IMR-90 (cell line): ENCODE results near the gene PIK3R3. TPM values are rescaled to one million over a fixed set of nuclear protein-coding genes. Genes with fewer than 3 reads are reported as not detected.

Experiments
- ATAC-seq: fragments of 200-7000 bp; cut with Tn5 transposase; 2 replicates; pipeline ENCODE4 v1.9.1; 2020; ENCODE audit warnings: low read depth, mild to moderate bottlenecking, moderate library complexity
- BruUV-seq: library from RNA; stranded (reverse); fragments of 400-500 nt; replicated peaks from 2 replicates; lab custom pipeline; 2021; lab: Mats Ljungman, UMichigan
- CTCF ChIA-PET: fragments of 300-600 bp; formaldehyde crosslinking; extraction: SDS; loops from one replicate; lab custom pipeline; 2021; ENCODE audit warnings: antibody characterized with exemption; lab: Yijun Ruan, JAX
- POLR2A ChIA-PET: fragments of 300-600 bp; sonication (Branson Sonifier 250); formaldehyde crosslinking; loops from one replicate; lab custom pipeline; 2022; ENCODE audit warnings: antibody characterized with exemption; ENCODE audit not compliant: unreplicated experiment; lab: Charles Lee
- DNase-seq: peaks from one replicate; pipeline ENCODE4 v3.0.0; 2013
- H2AFZ ChIP-seq: replicated peaks from 2 replicates; pipeline ENCODE3; 2013; ENCODE audit warnings: low read length, mild to moderate bottlenecking; ENCODE audit not compliant: poor library complexity
- H2AK5ac ChIP-seq: 2 replicates; pipeline ENCODE4 v1.6.1; 2013; ENCODE audit warnings: low read depth, low read length, inconsistent platforms
- H2AK9ac ChIP-seq: replicated peaks from 2 replicates; pipeline ENCODE3; 2013; ENCODE audit warnings: mild to moderate bottlenecking, low read depth, low read length, moderate library complexity; ENCODE audit not compliant: poor library complexity
- H2BK120ac ChIP-seq: 2 replicates; pipeline ENCODE4 v1.6.1; 2013; ENCODE audit warnings: low read depth, low read length, inconsistent platforms
- H2BK15ac ChIP-seq: 3 replicates; pipeline ENCODE4 v1.6.1; 2013; ENCODE audit warnings: low read depth, low read length, inconsistent platforms
- H2BK20ac ChIP-seq: 2 replicates; pipeline ENCODE4 v1.6.1; 2013; ENCODE audit warnings: low read depth, mild to moderate bottlenecking, inconsistent platforms, low read length, moderate library complexity
- H2BK5ac ChIP-seq: 2 replicates; pipeline ENCODE4 v1.6.1; 2013; ENCODE audit warnings: mild to moderate bottlenecking, low read depth, low read length, inconsistent platforms; ENCODE audit not compliant: poor library complexity, severe bottlenecking
- H3K14ac ChIP-seq: replicated peaks from 2 replicates; pipeline ENCODE4 v1.6.1; 2013; ENCODE audit warnings: low read depth, low read length, inconsistent platforms
- H3K18ac ChIP-seq: 2 replicates; pipeline ENCODE4 v1.6.1; 2013; ENCODE audit warnings: low read depth, low read length, control low read depth
- H3K23ac ChIP-seq: 2 replicates; pipeline ENCODE4 v1.6.1; 2013; ENCODE audit warnings: low read depth, low read length, inconsistent platforms
- H3K27ac ChIP-seq: 2 replicates; pipeline ENCODE4 v1.5.1; 2013; ENCODE audit warnings: mild to moderate bottlenecking, control low read depth, low read length; ENCODE audit not compliant: insufficient read depth
- H3K27me3 ChIP-seq: 2 replicates; pipeline ENCODE4 v1.6.1; 2013; ENCODE audit warnings: low read length; ENCODE audit not compliant: control insufficient read depth, insufficient read depth
- H3K36me3 ChIP-seq: 2 replicates; pipeline ENCODE4 v1.6.1; 2013; ENCODE audit warnings: low read length, mixed read lengths; ENCODE audit not compliant: control insufficient read depth, insufficient read depth
- H3K4ac ChIP-seq: 2 replicates; pipeline ENCODE4 v1.6.1; 2013; ENCODE audit warnings: low read depth, low read length, inconsistent platforms
- H3K4me1 ChIP-seq: 2 replicates; pipeline ENCODE4 v1.6.1; 2013; ENCODE audit warnings: low read length, mixed read lengths; ENCODE audit not compliant: control insufficient read depth, insufficient read depth
- H3K4me2 ChIP-seq: 2 replicates; pipeline ENCODE4 v1.6.1; 2013; ENCODE audit warnings: low read depth, mild to moderate bottlenecking, control low read depth, low read length, moderate library complexity
- H3K4me3 ChIP-seq: 2 replicates; pipeline ENCODE4 v1.5.1; 2013; ENCODE audit warnings: low read depth, mild to moderate bottlenecking, control low read depth, low read length, moderate library complexity; ENCODE audit not compliant: insufficient read depth
- H3K56ac ChIP-seq: 2 replicates; pipeline ENCODE4 v1.6.1; 2013; ENCODE audit warnings: low read length, inconsistent platforms; ENCODE audit not compliant: insufficient read depth; ENCODE audit errors: extremely low read depth
- H3K79me1 ChIP-seq, 2 experiments: 2 replicates each; pipeline ENCODE4 v1.6.1; 2013; ENCODE audit warnings: low read length in 2 of 2, inconsistent platforms in 1 of 2, low read depth in 1 of 2
- H3K9ac ChIP-seq: 2 replicates; pipeline ENCODE4 v1.6.1; 2013; ENCODE audit warnings: low read depth, low read length, control low read depth
- H3K9me1 ChIP-seq: 2 replicates; pipeline ENCODE4 v1.6.1; 2013; ENCODE audit warnings: low read length, inconsistent platforms; ENCODE audit not compliant: insufficient read depth
- H3K9me3 ChIP-seq: 2 replicates; pipeline ENCODE4 v1.6.1; 2013; ENCODE audit warnings: low read length; ENCODE audit not compliant: control insufficient read depth, insufficient read depth
- H4K20me1 ChIP-seq: 2 replicates; pipeline ENCODE4 v1.6.1; 2013; ENCODE audit warnings: low read length, inconsistent platforms; ENCODE audit not compliant: insufficient read depth
- H4K5ac ChIP-seq: 2 replicates; pipeline ENCODE4 v1.6.1; 2013; ENCODE audit warnings: mild to moderate bottlenecking, low read depth, low read length, control low read depth
- H4K8ac ChIP-seq, 2 experiments: 2 replicates each; pipeline ENCODE4 v1.6.1; 2013; ENCODE audit warnings: low read depth in 2 of 2, low read length in 2 of 2, control low read depth in 1 of 2, inconsistent platforms in 1 of 2
- H4K91ac ChIP-seq: 2 replicates; pipeline ENCODE4 v1.6.1; 2013; ENCODE audit warnings: low read depth, low read length, inconsistent platforms; ENCODE audit not compliant: insufficient read depth
- FOS ChIP-seq: fragments of 150-350 bp; IDR thresholded peaks from 2 replicates; pipeline ENCODE4 v1.6.1; 2016; ENCODE audit warnings: low read depth, low read length
- SMC3 ChIP-seq: fragments of 150-350 bp; IDR thresholded peaks from 2 replicates; pipeline ENCODE4 v1.6.1; 2016; ENCODE audit warnings: low read depth, mild to moderate bottlenecking, antibody characterized with exemption, low read length, moderate library complexity
- WGBS, 2 experiments: methylation state at CpG; one replicate each; pipeline versions ENCODE4 v1.1.5 to v1.1.7; 2013; ENCODE audit warnings: missing lambda C conversion rate in 2 of 2; ENCODE audit not compliant: insufficient read length in 1 of 2; ENCODE audit errors: extremely low coverage in 2 of 2; 5-methylcytosine and 5-hydroxymethylcytosine counted together
- dilution Hi-C: fragments of 300-500 bp; cut with HindIII; formaldehyde crosslinking; loops from one replicate; pipeline ENCODE4 v1.14.3; 2018; ENCODE audit warnings: low sequenced_read_pairs; ENCODE audit not compliant: unreplicated experiment
- in situ Hi-C: fragments of 300-500 bp; cut with MboI; formaldehyde crosslinking; loops from 3 replicates; pipeline ENCODE4 v1.14.3; 2019; ENCODE audit warnings: low sequenced_read_pairs, inconsistent platforms, mixed read lengths
- intact Hi-C: fragments of 100-400 bp; cut with micrococcal nuclease; formaldehyde crosslinking; loops from 2 replicates; pipeline ENCODE4 v1.10.0; 2022
- polyA plus RNA-seq, 3 experiments: library from polyadenylated mRNA; depleted of rRNA; stranded (reverse); fragments of >200 nt; gene quantifications; 2 replicates each; pipeline ENCODE4 v1.2.3, GENCODE V29; 2012; ENCODE audit warnings: low replicate concordance in 1 of 3
- total RNA-seq: library from RNA; depleted of rRNA; stranded (reverse); fragments of >200 nt; gene quantifications from 2 replicates; pipeline ENCODE4 v1.2.3, GENCODE V29; 2012
- TF ChIP-seq, protein P1 (sequence below): fragments of 150-350 bp; IDR thresholded peaks from 2 replicates; pipeline ENCODE4 v1.6.1; 2016; ENCODE audit warnings: low read depth, mild to moderate bottlenecking, low read length, moderate library complexity, borderline replicate concordance

The PIK3R3 gene
- total and polyA plus RNA-seq, 2 of the 4 experiments (the other 2 are of a cell fraction), result 5.3 to 9.9 TPM

DNA sequence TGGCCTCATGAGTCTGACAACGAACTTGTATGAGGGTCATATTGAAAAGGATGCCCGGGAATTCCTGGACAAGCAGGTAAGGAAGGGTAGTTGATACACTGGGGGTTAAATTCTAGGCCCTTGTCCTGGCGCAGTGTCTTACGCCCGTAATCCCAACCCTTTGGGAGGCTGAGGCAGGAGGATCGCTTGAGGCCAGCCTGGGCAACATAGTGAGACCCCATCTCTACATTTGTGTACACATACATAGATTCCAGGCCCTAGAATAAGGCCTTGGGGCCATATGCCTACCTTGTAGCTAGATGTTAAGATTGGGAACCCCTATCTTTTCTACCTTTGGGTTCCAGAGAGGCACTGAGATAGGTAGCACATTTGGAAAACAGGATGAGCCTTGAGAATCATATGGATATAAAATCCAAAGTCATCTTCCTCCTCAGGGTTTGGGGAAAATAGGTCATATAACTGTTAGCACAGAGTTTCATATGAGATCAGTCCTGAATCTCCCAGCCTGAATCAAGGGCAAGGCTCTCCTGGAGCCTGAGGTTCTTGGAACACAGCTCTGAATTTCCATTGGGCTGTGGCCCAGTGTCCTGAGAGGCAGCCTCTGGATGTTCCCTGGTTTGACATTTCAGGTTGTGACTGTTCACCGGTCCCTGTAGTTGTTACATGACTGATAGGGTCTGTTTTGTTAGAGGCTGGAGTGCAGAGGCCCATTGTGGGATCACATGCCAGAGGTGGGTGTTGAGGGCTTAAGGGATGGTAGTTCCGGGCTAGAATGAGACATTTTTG lies 104.4 kb downstream of the PIK3R3 start:
- ChIA-PET POLR2A (no interaction called here), CTCF (interaction anchor here (1.2 kb wide), 1 partner anchor 154 kb away, joined by 4 read pairs; no protein-coding TSS in a partner anchor)
- Histone ChIP-seq H2AK9ac (no peak overlapping the region), H3K9me3 (no peaks in the 10 kb centered on the region), H3K18ac (no peak overlapping the region), H4K20me1 (no peaks in the 10 kb centered on the region), H3K4me3 (no peak overlapping the region), H3K4me1 (no peaks in the 10 kb centered on the region), H4K5ac (no peak overlapping the region), H3K4me2 (no peak overlapping the region), H3K23ac (no peak overlapping the region), H2BK20ac (no peak overlapping the region), H4K91ac (no peak overlapping the region), H2AK5ac (no peak overlapping the region), H3K27me3 (no peaks in the 10 kb centered on the region), H3K56ac (no peak overlapping the region), H2BK5ac (no peak overlapping the region), H3K9me1 (peaks cover 13% of the 10 kb centered on the region), H2BK120ac (no peak overlapping the region), H3K27ac (no peak overlapping the region), H3K79me1 (no peaks in the 10 kb centered on the region; a peak in 1 of 4 replicates), H3K14ac (no peak overlapping the region), H3K9ac (no peak overlapping the region), H2BK15ac (no peak overlapping the region), H3K4ac (no peak overlapping the region), H4K8ac (no peak overlapping the region), H2AFZ (no peak overlapping the region), H3K36me3 (peaks cover 35% of the 10 kb centered on the region)
- in situ Hi-C loops, result no loop called here
- no TSS peak for BruUV-seq
- WGBS, 2 experiments, result 100% methylated on average over 1 of the region's 8 CpGs; no CpG with 5 or more reads in 1 of the 2 experiments
- ATAC-seq (no peak), DNase-seq (no peak)
- intact Hi-C loops, result no loop called here
- TF ChIP-seq FOS, result no peak
- TF ChIP-seq, protein P1, sequence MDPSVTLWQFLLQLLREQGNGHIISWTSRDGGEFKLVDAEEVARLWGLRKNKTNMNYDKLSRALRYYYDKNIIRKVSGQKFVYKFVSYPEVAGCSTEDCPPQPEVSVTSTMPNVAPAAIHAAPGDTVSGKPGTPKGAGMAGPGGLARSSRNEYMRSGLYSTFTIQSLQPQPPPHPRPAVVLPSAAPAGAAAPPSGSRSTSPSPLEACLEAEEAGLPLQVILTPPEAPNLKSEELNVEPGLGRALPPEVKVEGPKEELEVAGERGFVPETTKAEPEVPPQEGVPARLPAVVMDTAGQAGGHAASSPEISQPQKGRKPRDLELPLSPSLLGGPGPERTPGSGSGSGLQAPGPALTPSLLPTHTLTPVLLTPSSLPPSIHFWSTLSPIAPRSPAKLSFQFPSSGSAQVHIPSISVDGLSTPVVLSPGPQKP, result no peak
- no peak for TF ChIP-seq SMC3
- dilution Hi-C loops, result loop anchor here (25.0 kb wide), 1 partner anchor 159 kb away; the partner anchor contains the start of genes P3R3URF, POMGNT1 and TSPAN1
